SH-SY5Y (cell line): Measurements from ENCODE around the gene SPATA1.

Source experiments
- GATA2 ChIP-seq: IDR thresholded peaks from 2 replicates; pipeline ENCODE4 v1.6.1; 2011; ENCODE audit warnings: mild to moderate bottlenecking, low read depth, low read length
- GATA3 ChIP-seq: IDR thresholded peaks from 2 replicates; pipeline ENCODE4 v1.6.1; 2011; ENCODE audit warnings: low read depth, mild to moderate bottlenecking, low read length, moderate library complexity

Gene SPATA1

GRCh38 chr1:84550826-84551225, 44.6 kb downstream of the SPATA1 start:
- TF ChIP-seq GATA2 (no peak), GATA3 (no peak)

GRCh38 chr1:84569216-84569615, 63.0 kb downstream of the SPATA1 start:
- TF ChIP-seq GATA3 (no peak), GATA2 (no peak)

- TF ChIP-seq GATA3 (no peak), GATA2 (no peak)
These were observed 64.4 kb downstream of the SPATA1 start for GRCh38 chr1:84570436-84571149.

GRCh38 chr1:84571150-84571535, 65.0 kb downstream of the SPATA1 start:
- no peak for TF ChIP-seq GATA3
- no peak for TF ChIP-seq GATA2

- TF ChIP-seq GATA3: no peak
- no peak for TF ChIP-seq GATA2
These were observed 67.3 kb downstream of the SPATA1 start for GRCh38 chr1:84573481-84573966.

GRCh38 chr1:84573967-84574842, 68.0 kb downstream of the SPATA1 start, which contains the start of gene CTBS:
TSS of gene CTBS (minus strand) at chr1:84574440. CDS start at chr1:84574415, 25 bp downstream.
- TF ChIP-seq GATA2 (no peak), GATA3 (no peak)

GRCh38 chr1:84574936-84575335, 68.8 kb downstream of the SPATA1 start:
- TF ChIP-seq GATA2 (no peak), GATA3 (no peak)

GRCh38 chr1:84581648-84582047, 75.5 kb downstream of the SPATA1 start:
- TF ChIP-seq GATA2: no peak
- TF ChIP-seq GATA3: no peak

GRCh38 chr1:84582802-84583587, 76.8 kb downstream of the SPATA1 start:
- no peak for TF ChIP-seq GATA2
- TF ChIP-seq GATA3: no peak

- no peak for TF ChIP-seq GATA2
- no peak for TF ChIP-seq GATA3
These were observed 77.5 kb downstream of the SPATA1 start for GRCh38 chr1:84583648-84584047.

- TF ChIP-seq GATA3 (no peak), GATA2 (no peak)
These were observed 77.9 kb downstream of the SPATA1 start for GRCh38 chr1:84584126-84584525.

GRCh38 chr1:84585803-84586202, 79.6 kb downstream of the SPATA1 start:
- no peak for TF ChIP-seq GATA2
- TF ChIP-seq GATA3: no peak

GRCh38 chr1:84587099-84587498, 80.9 kb downstream of the SPATA1 start:
- TF ChIP-seq GATA2: no peak
- no peak for TF ChIP-seq GATA3

GRCh38 chr1:84597011-84597410, 90.8 kb downstream of the SPATA1 start:
- TF ChIP-seq GATA3 (no peak), GATA2 (no peak)

- TF ChIP-seq GATA2 (no peak), GATA3 (no peak)
These were observed 92.2 kb downstream of the SPATA1 start for GRCh38 chr1:84598418-84598817.
